HG02588 (cell line): ENCODE measurements around the gene DMTF1.
"Not testable (repeated sequence)": the region's sequence is repeated elsewhere in the genome, so short reads cannot be mapped to it uniquely, and the experiment has no call there.

Source experiments
- ATAC-seq: cut with Tn5 transposase; IDR thresholded peaks from one replicate; pipeline ENCODE4 v1.9.1; 2021; ENCODE audit warnings: mild to moderate bottlenecking, moderate library complexity; ENCODE audit not compliant: unreplicated experiment

The DMTF1 gene

GRCh38 chr7:87193912-87194311 is 41.7 kb downstream of the DMTF1 start:
- no peak for ATAC-seq

DNA sequence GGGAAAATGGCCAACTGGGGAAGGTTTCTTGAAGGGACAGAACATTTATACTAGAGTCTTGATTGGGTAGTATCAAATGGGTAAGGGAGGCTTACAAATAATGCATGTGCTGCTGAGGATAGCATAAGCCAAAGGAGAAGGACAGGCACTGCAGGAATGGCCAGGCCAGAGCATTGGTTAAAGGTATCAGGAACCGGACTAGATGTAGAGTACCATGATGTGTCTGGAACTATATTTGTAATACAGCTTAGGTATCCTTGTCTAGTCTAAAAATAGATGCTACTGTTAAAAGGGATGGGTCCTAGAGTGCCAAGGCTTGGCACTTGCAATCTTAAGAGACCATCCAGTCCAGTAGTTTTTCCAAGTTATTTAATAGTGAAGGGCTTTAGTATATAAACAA is 47.0 kb downstream of the DMTF1 start:
- ATAC-seq: no peak

- ATAC-seq: no peak
These were observed 47.6 kb downstream of the DMTF1 start for GRCh38 chr7:87199700-87200450.

- no peak for ATAC-seq
These were observed 50.0 kb downstream of the DMTF1 start for GRCh38 chr7:87202208-87202607.

GRCh38 chr7:87202705-87203104 is 50.5 kb downstream of the DMTF1 start:
- ATAC-seq: no peak

DNA sequence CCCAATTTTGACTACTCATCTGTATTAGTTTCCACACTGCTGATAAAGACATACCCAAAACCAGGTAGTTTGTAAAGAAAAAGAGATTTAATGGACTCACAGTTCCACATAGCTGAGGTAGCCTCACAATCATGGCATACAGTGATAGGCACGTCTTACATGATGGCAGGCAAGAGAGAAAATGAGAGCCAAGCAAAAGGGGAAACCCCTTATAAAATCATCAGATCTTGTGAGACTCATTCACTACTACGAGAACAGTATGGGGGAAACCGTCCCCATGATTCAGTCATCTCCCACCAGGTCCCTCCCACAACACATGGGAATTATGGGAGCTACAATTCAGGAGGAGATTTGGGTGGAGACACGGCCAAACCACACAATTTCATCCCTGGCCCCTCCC is 51.7 kb downstream of the DMTF1 start:
- ATAC-seq: not testable (repeated sequence)

DNA sequence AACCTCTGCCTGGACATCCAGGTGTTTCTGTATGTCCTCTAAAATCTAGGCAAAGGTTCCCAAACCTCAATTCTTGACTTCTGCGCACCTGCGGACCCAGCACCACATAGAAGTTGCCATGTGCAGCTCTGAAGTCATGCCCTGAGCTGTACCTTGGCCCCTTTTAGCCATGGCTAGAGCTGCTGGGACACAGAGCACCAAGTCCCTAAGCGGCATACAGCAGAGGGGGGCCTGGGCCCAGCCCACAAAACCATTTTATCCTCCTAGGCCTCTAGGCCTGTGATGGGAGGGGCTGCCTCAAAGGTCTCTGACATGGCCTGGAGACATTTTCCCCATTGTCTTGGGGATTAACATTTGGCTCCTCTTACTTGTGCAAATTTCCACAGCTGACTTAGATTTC is 52.7 kb downstream of the DMTF1 start:
- ATAC-seq: no peak

GRCh38 chr7:87205701-87206100 is 53.4 kb downstream of the DMTF1 start:
- not testable (repeated sequence) for ATAC-seq

DNA sequence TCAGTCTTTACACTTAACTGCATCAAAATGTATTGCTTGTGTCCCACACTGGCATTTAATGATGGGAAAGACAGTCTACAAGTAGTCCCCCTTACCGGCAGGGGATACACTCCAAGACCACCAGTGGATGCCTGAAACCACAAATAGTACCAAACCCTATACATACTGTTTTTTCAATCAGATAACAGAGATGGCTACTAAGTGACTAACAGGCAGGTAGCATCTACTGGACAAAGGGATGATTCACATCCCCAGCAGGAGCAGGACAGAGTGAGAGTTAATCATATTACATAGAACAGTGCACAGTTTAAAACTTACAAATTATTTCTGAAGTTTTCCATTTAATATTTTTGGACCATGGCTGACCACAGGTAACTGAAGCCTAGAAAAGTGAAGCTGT is 54.1 kb downstream of the DMTF1 start:
- ATAC-seq: no peak

- ATAC-seq: no peak
These were observed 57.2 kb downstream of the DMTF1 start for GRCh38 chr7:87209295-87209924.

DNA sequence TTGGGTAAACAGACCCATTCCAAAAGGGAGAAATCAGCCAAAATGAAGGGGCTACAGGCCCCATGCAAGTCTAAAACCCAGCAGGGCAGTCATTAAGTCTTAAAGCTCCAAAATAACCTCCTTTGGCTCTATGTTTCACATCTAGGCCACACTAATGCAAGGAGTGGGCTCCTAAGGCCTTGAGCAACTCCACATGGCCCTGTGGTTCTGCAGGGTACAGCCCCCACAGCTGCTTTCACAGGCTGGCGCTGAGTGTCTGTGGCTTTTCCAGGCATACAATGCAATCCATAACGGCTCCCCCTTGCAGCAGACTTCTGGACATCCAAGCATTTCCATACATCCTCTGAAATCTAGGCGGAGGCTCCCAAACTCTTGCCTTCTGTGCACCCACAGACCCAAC is 58.3 kb downstream of the DMTF1 start:
- ATAC-seq: no peak

DNA sequence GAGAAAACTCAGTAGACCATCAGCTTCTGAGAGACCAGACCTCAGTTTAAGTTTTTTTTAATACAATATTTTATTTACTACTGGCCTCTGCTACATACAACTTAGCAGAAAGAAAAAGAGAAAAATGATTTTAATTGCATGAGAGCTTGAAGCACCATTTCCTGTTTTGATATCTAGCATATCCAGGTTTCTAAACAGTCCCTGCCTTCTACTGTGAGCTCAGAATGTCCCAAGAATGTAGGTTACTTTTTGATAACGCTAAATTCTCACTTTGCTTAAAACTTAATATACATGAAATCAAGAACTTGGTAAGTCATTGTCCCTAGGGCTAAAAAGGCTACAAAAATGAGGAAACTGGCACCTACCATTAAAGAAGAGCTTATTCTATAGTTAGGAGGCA is 60.2 kb downstream of the DMTF1 start:
- no peak for ATAC-seq

DNA sequence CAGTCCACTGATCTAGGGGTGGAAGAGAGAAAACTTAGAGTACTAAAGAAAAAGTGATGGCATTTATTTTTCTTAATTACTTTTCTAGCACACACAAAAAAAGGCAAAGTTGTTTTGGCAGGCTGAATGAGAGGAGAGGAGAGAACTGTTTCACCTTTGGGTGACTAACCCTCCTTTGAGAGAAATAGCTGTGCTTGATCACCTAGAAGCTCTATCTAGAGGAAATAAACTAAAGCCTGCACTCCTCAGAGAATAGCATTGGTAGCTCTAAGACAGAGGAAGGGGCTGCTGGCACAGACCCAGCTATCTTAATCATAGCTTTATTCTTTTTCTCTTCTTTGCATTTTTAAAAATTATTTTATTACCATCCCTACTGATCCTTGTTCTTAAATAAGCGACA is 61.0 kb downstream of the DMTF1 start:
- no peak for ATAC-seq

DNA sequence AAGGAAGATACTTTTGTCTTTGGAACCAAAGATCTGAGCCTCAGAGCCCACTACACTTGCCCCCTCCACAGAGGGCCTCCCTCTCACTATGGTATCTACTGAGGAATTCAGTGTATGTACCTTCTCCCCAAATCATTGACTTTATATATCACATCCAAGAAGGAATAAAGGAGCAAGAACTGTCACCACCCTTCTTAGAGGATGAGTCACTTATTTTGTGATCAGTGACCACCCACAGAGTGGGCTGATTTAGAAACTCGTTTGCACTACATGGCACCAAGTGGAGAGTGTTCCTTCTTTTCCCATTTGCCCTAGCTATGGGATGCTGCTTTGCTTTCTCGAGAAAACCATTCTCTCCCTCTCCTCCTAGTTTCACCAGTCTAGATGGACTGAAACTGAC is 61.6 kb downstream of the DMTF1 start:
- no peak for ATAC-seq

DNA sequence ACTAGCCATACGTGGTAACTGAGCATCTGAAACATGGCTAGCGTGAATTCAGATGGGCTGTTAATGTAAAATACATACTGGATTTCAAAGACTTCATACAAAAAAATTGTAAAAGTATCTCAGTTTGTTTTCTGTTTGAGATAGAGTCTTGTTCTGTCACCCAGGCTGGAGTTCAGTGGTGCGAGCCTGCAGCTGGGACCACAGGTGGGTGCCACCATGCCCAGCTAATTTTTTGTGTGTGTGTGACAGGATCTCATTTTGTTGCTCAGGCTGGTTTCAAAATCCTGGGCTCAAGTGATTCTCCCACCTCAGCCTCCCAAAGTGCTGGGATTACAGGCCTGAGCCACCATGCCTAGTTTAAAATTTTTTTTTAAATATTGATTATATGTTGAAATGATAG is 62.8 kb downstream of the DMTF1 start:
- no peak for ATAC-seq

- peak; percentile 54 for ATAC-seq
These were observed 64.7 kb downstream of the DMTF1 start for GRCh38 chr7:87216701-87217508.

- no peak for ATAC-seq
These were observed 65.9 kb downstream of the DMTF1 start for GRCh38 chr7:87217983-87218653.

DNA sequence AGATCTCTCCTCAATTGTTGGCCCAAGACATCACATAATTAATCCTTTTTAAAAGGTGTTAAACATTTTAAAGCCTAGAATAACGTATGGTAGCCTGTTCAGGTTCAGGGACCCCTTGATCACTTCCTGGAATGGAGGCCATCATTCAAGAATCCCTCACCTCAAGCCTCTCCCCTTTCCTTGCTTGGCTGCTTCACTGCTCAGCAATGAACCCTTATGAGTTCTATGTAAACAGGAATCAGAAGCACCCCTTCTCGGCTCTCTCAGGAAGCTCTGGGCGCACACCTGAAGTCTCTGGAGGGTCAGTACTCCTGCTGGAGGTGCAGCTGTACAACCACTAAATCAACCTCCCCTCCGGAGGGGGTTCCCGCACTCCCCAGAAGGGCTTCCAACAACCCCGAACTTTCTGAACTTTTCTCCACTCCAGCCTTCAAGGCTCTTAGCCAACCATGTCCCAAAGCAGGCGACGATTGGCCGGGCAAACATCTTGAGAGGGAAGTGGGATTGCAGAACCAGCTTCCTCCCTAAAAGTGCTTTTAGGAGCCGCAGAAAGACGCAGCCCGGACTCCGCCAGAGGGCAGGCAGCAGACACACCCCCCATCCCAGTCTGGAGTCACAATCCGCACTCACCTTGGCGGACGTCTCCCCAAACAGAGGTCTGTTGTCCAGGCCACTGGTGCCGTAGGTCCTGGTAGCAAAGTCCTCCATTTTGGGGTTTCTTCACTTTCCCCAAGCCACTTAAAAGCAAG is 66.7 kb downstream of the DMTF1 start:
- peak; percentile 9 for ATAC-seq

DNA sequence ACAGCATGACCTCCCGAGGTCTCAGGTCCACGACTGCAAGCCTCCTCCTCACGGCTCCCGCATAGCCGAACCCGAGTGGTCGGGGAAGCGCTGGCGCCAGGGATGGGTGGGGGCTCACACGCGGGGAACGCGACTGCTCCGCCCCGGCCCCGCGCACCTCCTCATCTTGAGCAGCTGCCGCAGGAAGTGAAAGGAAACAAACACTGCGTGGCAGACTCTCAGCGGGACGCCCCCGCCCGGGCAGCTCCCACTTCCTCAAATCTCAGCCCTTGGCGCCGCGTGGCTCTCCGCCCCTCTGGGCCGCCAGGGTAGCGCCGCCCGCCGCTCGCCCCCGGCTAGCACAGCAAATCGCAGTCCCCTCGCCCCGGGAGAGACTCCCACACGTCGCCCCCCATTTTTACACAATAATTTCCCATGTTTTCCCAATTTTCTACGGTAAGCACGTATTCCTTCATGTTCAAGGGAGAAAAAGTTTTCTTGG is 67.3 kb downstream of the DMTF1 start, which contains the start of gene TMEM243:
Gene TMEM243, minus strand, starts transcription at position 188 of the 481 bp plus-strand sequence. CDS start 229 bp downstream, outside the sequence.
- peak; percentile 46 for ATAC-seq

DNA sequence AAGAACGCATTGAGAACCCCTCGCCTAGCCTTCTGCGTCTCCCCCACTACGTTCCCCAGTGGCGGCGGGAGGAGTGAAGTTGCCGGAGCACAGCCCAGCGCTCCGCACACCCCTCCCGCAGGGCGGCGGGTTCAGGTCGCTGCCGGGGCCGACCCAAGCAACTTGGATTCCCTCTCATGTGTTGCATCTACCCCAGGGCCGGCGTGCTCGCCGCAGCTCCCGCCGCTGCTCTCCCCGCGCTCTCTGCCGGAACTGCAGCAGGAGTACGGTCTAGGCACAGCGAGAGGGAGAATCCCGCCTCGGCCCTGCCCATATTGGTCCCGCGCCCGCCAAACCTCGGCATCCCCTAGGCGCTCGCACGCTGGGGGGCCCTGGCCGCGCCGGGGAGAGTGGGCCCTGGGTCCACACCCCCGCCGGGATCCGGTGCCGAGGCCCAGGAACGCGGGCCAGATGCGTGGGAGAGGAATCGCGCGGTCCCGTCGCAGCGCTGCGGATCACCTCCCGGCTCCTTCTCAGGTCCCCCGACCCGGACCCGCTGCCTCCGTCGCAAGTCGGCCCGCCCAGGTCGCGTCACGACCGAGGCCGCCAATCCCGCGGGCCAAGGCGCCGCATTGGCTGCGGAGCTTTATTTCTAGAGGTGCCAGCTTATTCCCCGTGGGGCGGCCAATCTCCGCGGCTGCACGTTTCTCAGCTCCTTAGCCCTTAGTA is 67.9 kb downstream of the DMTF1 start:
- peak; percentile 32 for ATAC-seq
